Epidermal melanocyte (primary cell): ENCODE data around the gene GATAD2A.
"Not testable (repeated sequence)": the region's sequence is repeated elsewhere in the genome, so short reads cannot be mapped to it uniquely, and the experiment has no call there.

ENCODE experiments used
- DNase-seq: peaks from one replicate; pipeline ENCODE4 v3.0.0; 2011; ENCODE audit warnings: low spot score; ENCODE audit not compliant: insufficient read length

GATAD2A gene

GRCh38 chr19:19446655-19447437, 41.4 kb downstream of the GATAD2A start:
- DNase-seq = no peak

- no peak for DNase-seq
Measured at GRCh38 chr19:19447536-19448237, 42.2 kb downstream of the GATAD2A start.

- DNase-seq = no peak
Measured at GRCh38 chr19:19448238-19448544, 42.7 kb downstream of the GATAD2A start.

GRCh38 chr19:19451429-19452242, 46.2 kb downstream of the GATAD2A start:
- no peak for DNase-seq

- DNase-seq = no peak
Measured at GRCh38 chr19:19452243-19453124, 47.0 kb downstream of the GATAD2A start.

- no peak for DNase-seq
Measured at GRCh38 chr19:19453125-19453454, 47.6 kb downstream of the GATAD2A start.

- DNase-seq = not testable (repeated sequence)
Measured at GRCh38 chr19:19455166-19455919, 49.9 kb downstream of the GATAD2A start.

- DNase-seq = no peak
Measured at GRCh38 chr19:19457671-19458070, 52.2 kb downstream of the GATAD2A start.

- DNase-seq = peak; percentile 68
Measured at GRCh38 chr19:19458110-19458816, 52.8 kb downstream of the GATAD2A start.

GRCh38 chr19:19459073-19459472, 53.6 kb downstream of the GATAD2A start:
- DNase-seq = no peak

GRCh38 chr19:19459707-19460251, 54.3 kb downstream of the GATAD2A start:
- DNase-seq = no peak

GRCh38 chr19:19460258-19460731, 54.8 kb downstream of the GATAD2A start:
- no peak for DNase-seq

- DNase-seq = no peak
Measured at GRCh38 chr19:19460761-19461265, 55.3 kb downstream of the GATAD2A start.

- DNase-seq = no peak
Measured at GRCh38 chr19:19461306-19461670, 55.8 kb downstream of the GATAD2A start.

- no peak for DNase-seq
Measured at GRCh38 chr19:19461671-19462622, 56.5 kb downstream of the GATAD2A start.

- DNase-seq = no peak
Measured at GRCh38 chr19:19463348-19464117, 58.1 kb downstream of the GATAD2A start.

GRCh38 chr19:19464339-19465098, 59.0 kb downstream of the GATAD2A start:
- no peak for DNase-seq
